ENCODE results near the gene CNST.
"Not testable (repeated sequence)": the region's sequence is repeated elsewhere in the genome, so short reads cannot be mapped to it uniquely, and the experiment has no call there.

The CNST gene

DNA sequence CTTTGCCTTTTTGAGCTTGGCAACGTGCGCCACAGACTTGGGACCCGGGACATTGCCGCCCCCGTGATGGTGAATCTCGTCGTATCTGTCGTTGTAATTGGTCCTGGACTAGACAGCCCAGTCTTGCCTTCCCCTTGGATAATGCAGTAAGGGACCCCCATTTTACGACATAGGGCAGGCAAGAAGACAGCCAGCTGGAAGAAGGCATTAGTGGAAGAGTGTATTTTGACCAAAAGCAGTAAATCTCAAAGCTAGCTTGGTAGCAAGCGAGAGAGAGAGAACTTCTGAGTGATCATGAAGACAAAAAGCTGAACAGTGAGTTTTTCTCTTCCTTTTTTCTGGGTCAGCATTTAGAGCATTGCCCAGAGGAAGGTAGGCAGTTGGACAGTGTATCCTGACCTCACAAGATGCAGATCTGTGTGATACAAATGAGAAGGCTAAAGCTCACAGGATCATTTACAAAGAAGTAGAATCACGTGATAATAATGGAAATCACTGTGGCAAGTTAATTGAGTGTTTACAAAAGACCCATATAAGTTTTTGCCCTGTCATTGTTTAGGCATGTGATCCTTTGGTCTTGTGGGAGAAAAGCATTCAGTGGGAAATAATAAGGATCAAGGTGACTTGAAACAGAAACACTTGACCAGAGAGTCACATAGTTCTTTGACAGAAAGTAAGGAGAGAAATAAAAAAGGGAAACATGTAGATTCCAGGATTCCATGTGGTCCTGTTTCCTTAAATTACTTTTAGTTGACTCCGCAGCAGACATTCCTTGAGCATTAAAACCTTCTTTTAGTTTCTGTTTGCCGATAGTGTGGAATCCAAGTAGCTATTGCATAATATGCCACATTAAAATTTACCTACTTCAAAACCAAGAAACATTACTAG lies 66.3 kb downstream of the CNST start:
- no peak for TF ChIP-seq POLR2AphosphoS5 (IDR thresholded peaks at IDR 0.05; ENCODE audit: low read depth, low read length)
- no peak for TF ChIP-seq TAF1 (IDR thresholded peaks at IDR 0.05; ENCODE audit: borderline replicate concordance, low read depth, low read length)
- TF ChIP-seq POLR2A (IDR thresholded peaks at IDR 0.05; ENCODE audit: low read depth, low read length): no peak
- no peak for FAIRE-seq
- DNase-seq (ENCODE audit: insufficient read length): no peak

DNA sequence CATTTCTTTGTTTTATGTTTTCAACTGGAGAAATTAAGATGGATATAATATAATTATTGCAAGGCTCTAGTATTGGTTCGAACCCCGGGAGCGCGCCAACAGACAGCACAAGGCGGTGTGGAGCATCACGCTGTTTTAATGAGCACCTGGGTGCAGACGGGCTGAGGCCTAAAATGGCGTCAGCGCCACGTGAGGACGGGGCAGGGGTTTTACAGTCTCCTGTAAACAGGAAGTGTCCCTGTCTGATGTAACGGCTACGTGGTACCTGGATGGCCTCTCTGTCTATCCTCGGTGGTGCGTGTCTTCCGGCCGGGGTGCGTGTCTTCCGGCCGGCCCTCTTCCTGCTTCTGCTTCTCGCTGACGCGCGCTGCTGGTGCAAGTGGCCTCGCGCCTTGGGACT lies 68.4 kb downstream of the CNST start:
- not testable (repeated sequence) for FAIRE-seq; DNase-seq (ENCODE audit: insufficient read length)

DNA sequence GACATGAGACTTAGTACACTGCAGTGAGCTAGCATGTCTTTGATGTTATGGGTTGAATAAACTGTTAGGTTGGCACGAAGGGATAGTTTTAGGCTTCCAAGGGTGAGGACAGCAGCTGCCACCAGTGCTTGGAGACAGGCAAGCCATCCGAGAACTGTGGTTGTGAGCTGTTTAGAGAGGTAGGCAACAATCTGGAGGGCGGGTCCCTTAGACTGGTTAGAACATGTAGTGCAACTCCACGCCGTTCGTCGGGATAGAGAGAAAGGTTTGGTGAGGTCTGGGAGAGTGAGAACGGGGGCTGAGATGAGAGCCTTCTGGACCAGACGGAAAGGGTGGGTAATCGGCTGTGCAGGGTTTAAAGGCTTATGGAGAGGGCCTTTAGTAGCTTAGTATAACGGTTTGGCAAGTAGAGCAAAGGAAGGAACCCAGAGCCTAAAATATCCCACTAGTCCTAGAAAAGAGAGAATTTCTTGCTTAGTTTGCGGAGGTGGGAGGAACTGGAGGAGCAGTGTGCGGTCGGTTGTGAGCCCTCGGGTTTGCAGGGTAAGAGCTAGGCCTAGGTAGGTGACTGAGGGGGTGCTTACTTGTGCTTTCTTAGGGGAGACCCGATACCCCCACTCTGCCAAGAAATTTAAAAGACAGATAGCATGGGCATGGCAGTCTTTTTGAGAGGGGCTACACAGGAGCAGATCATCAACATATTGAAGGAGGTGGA lies 72.8 kb downstream of the CNST start:
- FAIRE-seq (no peak), DNase-seq (ENCODE audit: insufficient read length) (no peak)
- TF ChIP-seq POLR2A (IDR thresholded peaks at IDR 0.05; ENCODE audit: low read depth, low read length) (no peak), TAF1 (IDR thresholded peaks at IDR 0.05; ENCODE audit: borderline replicate concordance, low read depth, low read length) (no peak)

DNA sequence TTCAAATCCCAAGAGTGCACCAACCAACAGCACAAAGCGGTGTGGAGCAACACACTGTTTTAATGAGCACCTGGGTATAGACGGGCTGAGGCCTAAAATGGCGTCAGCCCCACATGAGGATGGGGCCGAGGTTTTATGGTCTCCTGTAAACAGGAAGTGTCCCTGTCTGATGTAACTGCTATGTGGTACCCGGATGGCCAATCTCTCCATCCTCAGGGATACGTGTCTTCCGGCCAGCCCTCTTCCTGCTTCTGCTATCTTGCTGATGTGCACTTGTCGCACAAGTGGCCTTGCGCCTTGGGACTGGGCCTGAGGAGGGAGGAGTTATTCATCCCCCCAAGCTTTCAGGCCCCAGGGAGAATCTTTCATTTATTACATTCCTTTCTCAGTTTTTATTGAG lies 73.5 kb downstream of the CNST start:
- FAIRE-seq: no peak
- no peak for TF ChIP-seq POLR2AphosphoS5 (IDR thresholded peaks at IDR 0.05; ENCODE audit: low read depth, low read length)
- no peak for TF ChIP-seq POLR2A (IDR thresholded peaks at IDR 0.05; ENCODE audit: low read depth, low read length)
- no peak for TF ChIP-seq TAF1 (IDR thresholded peaks at IDR 0.05; ENCODE audit: borderline replicate concordance, low read depth, low read length)
- DNase-seq (ENCODE audit: insufficient read length): no peak

DNA sequence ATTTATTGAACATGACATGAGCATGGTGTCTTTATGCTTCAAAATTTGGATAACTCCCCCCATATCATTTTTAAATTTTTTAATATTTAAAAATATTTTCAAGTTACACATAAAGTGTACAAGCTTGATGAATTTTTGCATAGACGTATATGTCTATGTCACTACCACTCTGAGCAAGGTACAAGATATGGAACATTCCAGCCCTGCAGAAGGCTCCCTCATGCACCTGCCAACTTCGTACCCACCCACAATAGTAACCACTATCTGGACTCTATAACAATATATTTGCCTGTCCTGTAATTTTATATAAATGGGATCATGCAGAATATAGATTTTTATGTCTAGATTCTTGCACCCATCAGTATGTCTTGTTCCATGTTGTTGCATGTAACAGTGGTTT lies 74.5 kb downstream of the CNST start:
- no peak for FAIRE-seq
- DNase-seq (ENCODE audit: insufficient read length): no peak
- TF ChIP-seq POLR2AphosphoS5 (IDR thresholded peaks at IDR 0.05; ENCODE audit: low read depth, low read length) (no peak), POLR2A (IDR thresholded peaks at IDR 0.05; ENCODE audit: low read depth, low read length) (no peak), TAF1 (IDR thresholded peaks at IDR 0.05; ENCODE audit: borderline replicate concordance, low read depth, low read length) (no peak)

DNA sequence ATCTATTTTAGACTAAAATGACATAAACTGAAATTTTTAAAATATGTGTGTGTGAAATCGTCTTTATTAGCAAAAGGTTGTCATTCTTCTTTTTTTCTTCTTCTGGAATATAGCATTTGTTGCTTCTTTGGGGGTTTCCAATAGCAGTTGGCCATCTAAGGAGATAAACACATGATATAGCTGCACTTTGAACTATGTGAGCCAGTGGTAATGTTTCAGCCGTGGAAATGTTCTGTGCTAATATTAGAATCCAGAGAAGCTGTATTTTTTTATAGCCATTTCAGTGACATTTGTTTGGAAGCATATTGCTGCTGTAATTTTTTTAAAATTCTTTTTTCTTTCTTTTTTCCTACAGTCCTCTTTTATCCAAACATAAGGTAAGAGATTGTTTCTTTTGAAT lies 75.1 kb downstream of the CNST start:
- no peak for FAIRE-seq

DNA sequence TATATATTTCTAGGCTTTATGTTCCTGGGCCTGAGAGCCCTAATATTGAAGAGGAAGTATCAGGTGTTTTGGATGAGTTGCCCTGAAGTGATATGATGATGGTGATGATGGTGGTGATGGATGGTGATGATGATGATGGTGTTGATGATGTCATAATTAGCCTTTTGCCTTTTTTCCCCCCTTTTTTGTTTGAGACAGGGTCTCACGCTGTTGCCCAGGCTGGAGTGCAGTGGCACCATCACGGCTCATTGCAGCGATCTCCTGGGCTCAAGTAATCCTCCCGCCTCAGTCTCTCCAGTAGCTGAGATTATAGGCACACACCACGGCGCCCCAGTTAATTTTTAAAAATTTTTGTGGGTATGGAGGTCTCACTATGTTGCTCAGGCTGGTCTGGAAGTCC lies 76.5 kb downstream of the CNST start:
- no peak for FAIRE-seq
- no peak for DNase-seq (ENCODE audit: insufficient read length)
- no peak for TF ChIP-seq POLR2A (IDR thresholded peaks at IDR 0.05; ENCODE audit: low read depth, low read length)
- TF ChIP-seq POLR2AphosphoS5 (IDR thresholded peaks at IDR 0.05; ENCODE audit: low read depth, low read length): no peak
- TF ChIP-seq TAF1 (IDR thresholded peaks at IDR 0.05; ENCODE audit: borderline replicate concordance, low read depth, low read length): no peak

More for the DNA sequence above, 75.1 kb downstream of the CNST start:
- TF ChIP-seq TAF1 (IDR thresholded peaks at IDR 0.05; ENCODE audit: borderline replicate concordance, low read depth, low read length): no peak
- no peak for TF ChIP-seq POLR2A (IDR thresholded peaks at IDR 0.05; ENCODE audit: low read depth, low read length)
- TF ChIP-seq POLR2AphosphoS5 (IDR thresholded peaks at IDR 0.05; ENCODE audit: low read depth, low read length): no peak
- no peak for DNase-seq (ENCODE audit: insufficient read length)

DNA sequence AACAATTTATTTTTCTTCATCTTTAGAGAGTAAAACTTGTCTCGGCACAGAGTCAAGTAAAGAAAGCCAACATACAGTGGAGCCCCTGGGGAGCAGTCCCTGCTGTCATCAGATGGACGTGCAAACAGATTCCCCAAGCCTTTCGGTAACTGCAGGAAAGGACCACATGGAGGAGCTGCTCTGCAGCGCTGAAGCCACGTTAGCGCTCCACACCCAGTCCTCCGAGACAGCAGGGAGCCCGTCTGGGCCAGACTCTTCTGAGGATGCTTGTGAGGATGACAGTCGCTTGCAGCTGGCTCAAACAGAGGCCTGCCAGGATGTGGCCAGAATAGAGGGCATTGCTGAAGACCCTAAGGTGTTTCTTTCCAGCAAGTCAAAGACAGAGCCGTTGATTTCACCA lies 80.9 kb downstream of the CNST start:
- DNase-seq (ENCODE audit: insufficient read length) (no peak), FAIRE-seq (no peak)
- TF ChIP-seq TAF1 (IDR thresholded peaks at IDR 0.05; ENCODE audit: borderline replicate concordance, low read depth, low read length) (no peak), POLR2A (IDR thresholded peaks at IDR 0.05; ENCODE audit: low read depth, low read length) (no peak), POLR2AphosphoS5 (IDR thresholded peaks at IDR 0.05; ENCODE audit: low read depth, low read length) (no peak)

DNA sequence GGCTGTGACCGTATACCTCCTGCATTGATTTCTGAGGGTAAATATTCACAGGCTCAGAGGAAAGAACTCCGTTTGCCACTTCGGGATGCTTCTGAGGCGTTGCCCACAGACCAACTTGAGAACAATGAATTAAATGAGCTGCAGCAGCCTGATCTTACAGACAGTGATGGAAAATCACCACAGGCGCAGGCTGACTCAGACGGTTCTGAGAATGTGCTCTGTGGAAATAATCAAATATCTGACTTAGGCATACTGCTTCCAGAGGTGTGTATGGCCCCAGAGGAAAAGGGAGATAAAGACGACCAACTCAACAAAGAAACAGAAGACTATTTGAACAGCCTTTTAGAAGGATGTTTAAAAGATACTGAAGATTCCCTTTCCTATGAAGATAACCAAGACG lies 81.3 kb downstream of the CNST start:
- TF ChIP-seq POLR2AphosphoS5 (IDR thresholded peaks at IDR 0.05; ENCODE audit: low read depth, low read length) (no peak), TAF1 (IDR thresholded peaks at IDR 0.05; ENCODE audit: borderline replicate concordance, low read depth, low read length) (no peak), POLR2A (IDR thresholded peaks at IDR 0.05; ENCODE audit: low read depth, low read length) (no peak)
- DNase-seq (ENCODE audit: insufficient read length): no peak
- FAIRE-seq: no peak

DNA sequence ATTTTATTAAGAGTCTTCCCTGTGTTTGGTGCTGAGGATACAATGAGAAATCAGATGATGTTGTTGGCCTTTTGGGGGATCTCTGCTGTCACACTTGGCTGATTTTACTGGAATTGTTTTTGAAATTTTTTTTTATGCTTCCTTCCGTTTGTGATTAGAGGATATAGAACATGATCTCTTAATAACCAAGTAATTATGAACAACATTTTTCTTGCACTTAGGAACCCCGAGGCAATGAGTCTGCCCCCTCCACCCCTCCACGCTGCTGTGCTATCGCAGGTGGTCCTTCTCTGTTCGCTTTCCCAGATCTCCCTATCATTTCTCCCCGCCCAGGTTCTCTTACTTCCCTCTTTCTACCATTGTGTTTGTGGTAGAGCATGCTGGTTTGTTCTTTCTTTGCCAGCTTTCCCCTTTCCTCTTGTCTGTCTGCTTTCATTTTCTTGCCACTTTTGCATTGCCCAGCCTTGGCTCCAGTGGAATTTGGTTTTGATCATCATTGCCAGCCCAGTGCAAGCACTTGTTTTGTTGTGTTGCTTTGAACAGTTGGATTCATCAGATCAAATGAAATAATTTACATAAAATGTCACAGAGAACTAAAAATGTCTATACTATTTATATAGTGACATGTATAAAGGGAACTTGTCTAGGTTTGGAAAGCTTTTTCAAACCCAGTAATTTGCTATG lies 84.9 kb downstream of the CNST start:
- DNase-seq (ENCODE audit: insufficient read length) (no peak), FAIRE-seq (peak; percentile 50)
- TF ChIP-seq POLR2AphosphoS5 (IDR thresholded peaks at IDR 0.05; ENCODE audit: low read depth, low read length): no peak
- TF ChIP-seq TAF1 (IDR thresholded peaks at IDR 0.05; ENCODE audit: borderline replicate concordance, low read depth, low read length): no peak
- TF ChIP-seq POLR2A (IDR thresholded peaks at IDR 0.05; ENCODE audit: low read depth, low read length): no peak

DNA sequence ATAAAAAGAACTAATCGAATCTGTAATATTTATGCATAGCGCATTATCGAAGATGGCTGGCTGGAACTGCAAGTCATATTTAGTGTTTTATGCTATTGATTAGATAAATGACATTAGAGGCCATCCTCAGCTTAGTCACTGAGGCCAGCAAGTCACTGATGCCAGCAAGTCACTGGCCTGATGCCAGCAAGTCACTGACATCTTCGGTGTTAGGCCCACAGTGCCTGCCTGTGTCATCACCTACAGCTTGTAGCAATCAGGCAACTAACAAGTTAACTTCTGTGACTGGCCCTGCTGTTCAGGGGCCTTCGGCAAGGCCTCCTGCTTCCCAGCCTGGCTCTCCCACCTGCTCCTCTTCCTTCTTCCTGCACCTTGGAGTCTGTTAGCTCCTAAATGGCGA lies 92.3 kb downstream of the CNST start:
- DNase-seq (ENCODE audit: insufficient read length) (no peak), FAIRE-seq (no peak)
- no peak for TF ChIP-seq POLR2A (IDR thresholded peaks at IDR 0.05; ENCODE audit: low read depth, low read length)
- TF ChIP-seq POLR2AphosphoS5 (IDR thresholded peaks at IDR 0.05; ENCODE audit: low read depth, low read length): no peak
- no peak for TF ChIP-seq TAF1 (IDR thresholded peaks at IDR 0.05; ENCODE audit: borderline replicate concordance, low read depth, low read length)
